Measurements from ENCODE around the gene HHAT. TPM values are rescaled to one million over a fixed set of nuclear protein-coding genes. Genes with fewer than 3 reads are reported as not detected.

HHAT gene
- total and polyA plus RNA-seq, 2 donors (not counting 3 experiments of a cell fraction or from before 2014, with no cell fraction given): 2.4 to 4.3 TPM

DNA sequence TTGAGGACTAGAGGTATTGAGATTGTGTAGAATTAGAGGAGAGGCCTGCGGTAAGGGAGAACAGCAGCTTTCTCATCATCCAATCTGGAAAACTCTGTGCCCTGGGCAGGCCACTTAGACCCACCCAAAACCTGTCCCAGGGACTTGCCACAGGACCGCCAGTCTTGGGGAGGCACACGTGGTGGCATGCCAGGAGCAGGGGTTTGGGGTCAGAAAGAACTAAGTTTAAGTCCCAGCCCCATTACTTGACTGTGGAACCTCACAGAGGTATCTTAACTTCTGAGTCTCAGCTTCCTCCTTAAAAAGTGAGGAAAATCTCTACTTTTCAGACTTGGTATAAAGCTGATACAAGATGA lies 356.6 kb downstream of the HHAT start:
- no peak overlapping the region for H2AFZ ChIP-seq (ENCODE audit: low read depth, low read length)
- peaks cover 4% of the 10 kb centered on the region for H3K9me3 ChIP-seq (replicated peaks; ENCODE audit: control insufficient read depth, insufficient read depth, low read length)
- TF ChIP-seq POLR2A (IDR thresholded peaks at IDR 0.05; ENCODE audit: low read depth, low read length): no peak
- no peak for TF ChIP-seq POLR2AphosphoS5 (IDR thresholded peaks at IDR 0.05; ENCODE audit: insufficient read depth, low read depth, low read length)
- TF ChIP-seq, protein P1, sequence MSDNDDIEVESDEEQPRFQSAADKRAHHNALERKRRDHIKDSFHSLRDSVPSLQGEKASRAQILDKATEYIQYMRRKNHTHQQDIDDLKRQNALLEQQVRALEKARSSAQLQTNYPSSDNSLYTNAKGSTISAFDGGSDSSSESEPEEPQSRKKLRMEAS (IDR thresholded peaks at IDR 0.05; ENCODE audit: insufficient read depth, insufficient read length): no peak
- no peak for TF ChIP-seq MYC (IDR thresholded peaks at IDR 0.05; ENCODE audit: low read depth, low read length)
- TF ChIP-seq JUN (IDR thresholded peaks at IDR 0.05; ENCODE audit: borderline replicate concordance, insufficient read depth, insufficient read length, low read depth): no peak
- no peak for TF ChIP-seq EZH2 (IDR thresholded peaks at IDR 0.05; ENCODE audit: borderline replicate concordance, low read depth, low read length, severe bottlenecking)
- TF ChIP-seq, protein P2, sequence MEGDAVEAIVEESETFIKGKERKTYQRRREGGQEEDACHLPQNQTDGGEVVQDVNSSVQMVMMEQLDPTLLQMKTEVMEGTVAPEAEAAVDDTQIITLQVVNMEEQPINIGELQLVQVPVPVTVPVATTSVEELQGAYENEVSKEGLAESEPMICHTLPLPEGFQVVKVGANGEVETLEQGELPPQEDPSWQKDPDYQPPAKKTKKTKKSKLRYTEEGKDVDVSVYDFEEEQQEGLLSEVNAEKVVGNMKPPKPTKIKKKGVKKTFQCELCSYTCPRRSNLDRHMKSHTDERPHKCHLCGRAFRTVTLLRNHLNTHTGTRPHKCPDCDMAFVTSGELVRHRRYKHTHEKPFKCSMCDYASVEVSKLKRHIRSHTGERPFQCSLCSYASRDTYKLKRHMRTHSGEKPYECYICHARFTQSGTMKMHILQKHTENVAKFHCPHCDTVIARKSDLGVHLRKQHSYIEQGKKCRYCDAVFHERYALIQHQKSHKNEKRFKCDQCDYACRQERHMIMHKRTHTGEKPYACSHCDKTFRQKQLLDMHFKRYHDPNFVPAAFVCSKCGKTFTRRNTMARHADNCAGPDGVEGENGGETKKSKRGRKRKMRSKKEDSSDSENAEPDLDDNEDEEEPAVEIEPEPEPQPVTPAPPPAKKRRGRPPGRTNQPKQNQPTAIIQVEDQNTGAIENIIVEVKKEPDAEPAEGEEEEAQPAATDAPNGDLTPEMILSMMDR (IDR thresholded peaks at IDR 0.05; ENCODE audit: extremely low read depth in 1 of 2, insufficient read depth in 1 of 2, low read depth in 1 of 2, low read length in 2 of 2): no peak
- TF ChIP-seq FOS (IDR thresholded peaks at IDR 0.05; ENCODE audit: borderline replicate concordance, insufficient read depth, low read length): no peak
- no peak for TF ChIP-seq GATA2 (IDR thresholded peaks at IDR 0.05; ENCODE audit: insufficient read depth, insufficient read length, low read depth, low read length)
- CTCF ChIA-PET: no interaction called here
- BruUV-seq (replicated peaks): no TSS peak
- FAIRE-seq (no peak), DNase-seq (ENCODE audit: low read depth, low spot score) (no peak)
- POLR2A ChIA-PET: no interaction called here
- H3K4me1 ChIP-seq (ENCODE audit: control insufficient read depth, extremely low read depth, insufficient read depth, low read length): no peaks in the 10 kb centered on the region
- no peaks in the 10 kb centered on the region for H4K20me1 ChIP-seq (replicated peaks; ENCODE audit: control insufficient read depth, extremely low read depth, insufficient read depth, low read length)
- H3K4me3 ChIP-seq (replicated peaks in 1 of 3; ENCODE audit: insufficient read depth in 1 of 3, low read depth in 1 of 3, low read length in 3 of 3): no peak overlapping the region
- no peaks in the 10 kb centered on the region for H3K9me1 ChIP-seq (replicated peaks; ENCODE audit: control insufficient read depth, extremely low read depth, insufficient read depth, low read length)
- intact Hi-C loops (cut with micrococcal nuclease): no loop called here
- H3K27ac ChIP-seq (ENCODE audit: insufficient read depth, low read depth, low read length): no peak overlapping the region
- H3K9ac ChIP-seq (replicated peaks; ENCODE audit: extremely low read depth, insufficient read depth, low read length): no peak overlapping the region
- H3K36me3 ChIP-seq (ENCODE audit: control insufficient read depth in 2 of 2, extremely low read depth in 1 of 2, insufficient read depth in 2 of 2, low read length in 2 of 2): no peaks in the 10 kb centered on the region
- dilution Hi-C loops (cut with MboI; ENCODE audit: extremely low pct_ligation_motif_present, low sequenced_read_pairs): no loop called here
- H3K27me3 ChIP-seq (ENCODE audit: control insufficient read depth in 2 of 2, insufficient read depth in 2 of 2, low read length in 2 of 2): no peaks in the 10 kb centered on the region
- H3K79me2 ChIP-seq (ENCODE audit: control insufficient read depth, insufficient read depth, low read length): no peaks in the 10 kb centered on the region
- no peak overlapping the region for H3K4me2 ChIP-seq (ENCODE audit: insufficient read depth, low read length)
